Stimulated activated CD4-positive, alpha-beta T cell treated with anti-CD3 and anti-CD28 coated beads, Interleukin-4, amount 100 ng/mL, for 24 hours (primary cell): ENCODE results near the gene AKIRIN2.
A peak's percentile ranks its signal among the peaks of the same experiment; 100 is the strongest.

Experiments
- DNase-seq: peaks from one replicate; pipeline ENCODE4 v3.0.0-alpha.2; 2020

AKIRIN2 gene

GRCh38 chr6:87701676-87702588 is at the start of gene AKIRIN2:
Gene AKIRIN2 (minus strand): TSS chr6:87702233. CDS start chr6:87701684, 549 bp downstream.
- DNase-seq = peak; percentile 97

GRCh38 chr6:87747646-87748045 is 45.6 kb upstream of the AKIRIN2 start:
- DNase-seq = no peak

- no peak for DNase-seq
Observed at GRCh38 chr6:87745966-87746721, 44.1 kb upstream of the AKIRIN2 start.

- no peak for DNase-seq
Observed at GRCh38 chr6:87743454-87743853, 41.4 kb upstream of the AKIRIN2 start.

- peak; percentile 62 for DNase-seq
Observed at GRCh38 chr6:87742106-87742505, 40.1 kb upstream of the AKIRIN2 start.

GRCh38 chr6:87741001-87741650 is 39.1 kb upstream of the AKIRIN2 start:
- DNase-seq = no peak

- DNase-seq = no peak
Observed at GRCh38 chr6:87738744-87739143, 36.7 kb upstream of the AKIRIN2 start.

- DNase-seq = no peak
Observed at GRCh38 chr6:87738000-87738399, 36.0 kb upstream of the AKIRIN2 start.

GRCh38 chr6:87736809-87737540 is 34.9 kb upstream of the AKIRIN2 start:
- DNase-seq = no peak

- no peak for DNase-seq
Observed at GRCh38 chr6:87731818-87732661, 30.0 kb upstream of the AKIRIN2 start.

- no peak for DNase-seq
Observed at GRCh38 chr6:87731080-87731479, 29.0 kb upstream of the AKIRIN2 start.

- no peak for DNase-seq
Observed at GRCh38 chr6:87729965-87730719, 28.1 kb upstream of the AKIRIN2 start.

GRCh38 chr6:87728706-87729105 is 26.7 kb upstream of the AKIRIN2 start:
- DNase-seq = no peak

- DNase-seq = no peak
Observed at GRCh38 chr6:87724983-87725811, 23.2 kb upstream of the AKIRIN2 start.

- DNase-seq = no peak
Observed at GRCh38 chr6:87723170-87724078, 21.4 kb upstream of the AKIRIN2 start.

GRCh38 chr6:87722540-87723169 is 20.6 kb upstream of the AKIRIN2 start:
- no peak for DNase-seq

- no peak for DNase-seq
Observed at GRCh38 chr6:87721311-87721710, 19.3 kb upstream of the AKIRIN2 start.

- DNase-seq = no peak
Observed at GRCh38 chr6:87718662-87719433, 16.8 kb upstream of the AKIRIN2 start.
